HG02763 (cell line): ENCODE measurements around the gene HNRNPF.
A peak's percentile ranks its signal among the peaks of the same experiment; 100 is the strongest.
"Not testable (repeated sequence)": the region's sequence is repeated elsewhere in the genome, so short reads cannot be mapped to it uniquely, and the experiment has no call there.

Source experiments
- ATAC-seq: cut with Tn5 transposase; IDR thresholded peaks from one replicate; pipeline ENCODE4 v1.9.1; 2021; ENCODE audit warnings: mild to moderate bottlenecking, moderate library complexity; ENCODE audit not compliant: unreplicated experiment

HNRNPF gene

DNA sequence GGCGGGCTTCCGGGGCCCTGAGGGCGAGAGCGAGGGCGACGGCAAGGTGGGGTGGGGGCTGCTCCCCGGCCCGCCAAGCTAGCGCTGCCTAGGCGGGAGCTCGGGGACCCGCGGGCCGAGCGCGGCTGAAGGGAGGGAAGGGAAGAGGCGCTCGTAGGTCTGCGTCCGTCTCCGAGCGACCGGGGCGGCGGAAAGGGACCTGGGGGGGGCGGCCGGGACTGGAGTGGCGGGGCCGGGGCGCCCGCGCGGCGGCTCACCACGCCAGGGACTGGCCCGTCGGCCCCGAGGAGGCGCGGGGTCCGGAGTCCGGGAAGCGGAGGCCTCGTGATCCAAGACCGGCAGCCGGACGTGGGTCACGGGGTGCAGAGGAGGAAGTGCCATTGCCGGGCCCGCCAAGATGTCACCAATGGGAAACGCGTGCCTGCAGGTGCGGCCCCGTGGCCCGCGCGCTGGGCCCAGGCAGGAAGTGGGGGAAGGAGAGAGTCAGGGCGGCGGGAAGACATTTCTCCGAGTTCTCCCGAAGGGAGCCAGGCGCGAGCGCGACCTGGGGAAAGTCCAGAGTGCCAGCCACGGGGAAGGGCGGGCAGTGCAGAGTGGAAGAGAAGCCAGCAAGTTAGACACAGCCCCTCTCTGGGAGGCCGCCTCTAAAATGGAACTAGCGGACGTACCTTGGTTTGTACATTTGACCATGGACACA, 11.9 kb downstream of the HNRNPF start:
- ATAC-seq = peak; percentile 83

DNA sequence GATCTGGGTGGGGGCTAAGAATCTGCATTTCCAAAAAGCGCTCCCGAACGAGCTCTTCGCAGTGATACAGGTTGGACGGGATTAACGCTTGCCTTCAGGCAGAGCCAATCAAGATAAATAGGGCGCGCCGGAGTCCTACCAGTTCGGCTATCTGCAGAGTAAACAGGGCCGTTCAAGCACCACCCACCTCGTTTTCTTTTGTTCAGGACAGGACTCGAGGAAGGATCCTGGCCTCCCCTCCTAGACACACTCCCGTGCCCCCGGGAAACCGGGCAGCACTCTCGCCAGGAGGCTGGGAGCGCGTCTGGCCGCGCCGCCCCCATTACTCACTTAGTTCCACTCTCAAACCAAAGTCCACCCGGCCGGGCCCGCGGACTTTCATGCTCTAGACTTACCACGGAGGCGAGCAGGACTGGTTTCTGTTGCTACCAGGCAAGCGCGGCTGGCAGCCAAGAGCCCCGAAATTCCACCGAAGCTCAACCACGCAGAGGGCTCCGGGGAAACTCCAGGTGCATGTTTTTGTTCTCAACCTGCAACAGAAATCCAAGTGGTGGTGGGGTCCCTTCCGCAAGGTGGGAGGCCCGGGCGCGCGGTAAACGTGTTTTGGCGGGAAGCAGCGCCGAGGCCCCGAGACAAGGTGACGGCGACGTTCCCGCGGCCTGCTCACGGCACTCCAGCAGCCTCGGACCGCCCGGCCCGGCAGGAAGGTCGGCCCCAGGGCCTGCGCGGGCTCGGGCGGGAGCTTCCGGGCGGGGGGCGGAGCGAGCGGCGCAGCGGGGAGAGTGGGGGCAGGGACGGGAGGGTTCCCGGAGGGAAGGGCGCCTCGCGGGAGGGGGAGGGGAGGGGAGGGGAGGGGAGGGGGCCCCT, 12.7 kb downstream of the HNRNPF start:
- ATAC-seq = peak; percentile 44

DNA sequence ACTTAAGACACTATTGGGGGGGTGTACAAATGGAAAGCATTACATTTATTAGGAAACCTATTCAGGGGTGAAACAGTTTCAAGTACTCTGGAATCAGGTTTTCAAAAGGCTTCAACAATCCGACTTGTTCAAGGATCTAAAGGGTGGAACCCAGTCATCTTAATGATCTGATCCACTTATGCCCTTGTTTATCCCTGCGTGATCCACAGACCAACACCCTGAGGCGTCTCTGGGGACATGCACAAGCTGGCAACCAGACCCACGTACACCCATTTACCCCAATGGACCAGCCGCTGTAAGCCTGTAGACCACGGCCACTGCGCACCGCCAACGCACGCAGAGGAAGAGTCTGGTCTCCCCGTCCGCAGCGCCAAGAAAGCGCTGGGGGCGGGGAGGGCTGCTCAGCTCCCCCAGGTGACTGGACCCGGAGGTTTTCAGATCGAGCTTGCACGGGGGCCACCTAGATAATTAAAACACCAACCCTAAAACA, 13.4 kb downstream of the HNRNPF start:
- ATAC-seq = no peak

DNA sequence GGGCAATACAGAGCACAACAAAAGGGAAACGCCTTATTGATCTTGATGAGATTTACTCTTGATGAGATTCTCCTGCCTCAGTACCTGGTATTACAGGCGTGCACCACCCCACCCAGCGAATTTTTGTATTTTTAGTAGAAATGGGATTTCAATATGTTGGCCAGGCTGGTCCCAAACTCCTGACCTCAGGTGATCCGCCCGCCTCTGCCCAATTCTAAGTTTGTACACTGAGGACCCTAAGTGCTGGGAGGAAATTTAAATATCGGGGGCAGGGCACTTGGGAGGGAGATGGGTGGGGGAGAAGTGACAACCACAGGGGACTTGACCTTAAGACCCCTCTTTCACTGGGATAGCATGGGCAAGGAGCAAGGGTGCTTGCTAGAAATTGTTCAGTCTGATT, 14.1 kb downstream of the HNRNPF start:
- ATAC-seq = no peak

DNA sequence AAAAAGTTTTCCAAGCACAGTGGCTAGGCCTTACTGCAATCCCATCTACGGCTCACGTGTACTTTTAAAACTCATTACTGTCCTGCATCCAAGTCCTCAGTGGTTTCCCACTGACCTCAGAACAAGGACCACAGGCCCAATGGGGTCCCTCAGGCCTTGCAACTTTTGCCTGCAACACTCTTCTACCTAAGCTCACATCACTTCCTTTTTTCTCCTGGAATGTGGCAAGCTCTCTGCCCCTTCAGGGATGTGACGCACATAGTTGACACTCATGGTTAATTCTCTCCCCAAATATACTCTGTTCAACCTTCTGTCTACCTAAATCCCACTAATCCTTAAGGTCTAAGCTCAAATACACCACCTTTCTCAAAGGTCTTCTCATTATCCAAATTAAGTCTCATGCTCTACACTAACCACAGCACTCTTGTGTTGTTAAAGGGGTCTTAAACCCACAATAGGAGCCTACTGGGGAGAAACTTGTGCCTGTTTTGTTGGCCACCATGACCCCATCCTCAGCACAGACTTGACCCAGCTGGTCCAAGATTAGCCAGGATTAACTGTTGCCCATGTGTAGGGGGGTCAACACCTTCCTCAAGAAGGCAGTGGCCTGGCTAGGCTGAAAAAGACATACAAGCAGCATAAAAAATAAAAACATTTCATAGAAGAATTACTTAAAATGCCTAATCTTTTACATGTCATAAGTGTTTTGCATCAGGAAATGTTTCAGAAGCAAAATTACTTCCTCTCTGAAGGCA, 15.2 kb downstream of the HNRNPF start:
- no peak for ATAC-seq

DNA sequence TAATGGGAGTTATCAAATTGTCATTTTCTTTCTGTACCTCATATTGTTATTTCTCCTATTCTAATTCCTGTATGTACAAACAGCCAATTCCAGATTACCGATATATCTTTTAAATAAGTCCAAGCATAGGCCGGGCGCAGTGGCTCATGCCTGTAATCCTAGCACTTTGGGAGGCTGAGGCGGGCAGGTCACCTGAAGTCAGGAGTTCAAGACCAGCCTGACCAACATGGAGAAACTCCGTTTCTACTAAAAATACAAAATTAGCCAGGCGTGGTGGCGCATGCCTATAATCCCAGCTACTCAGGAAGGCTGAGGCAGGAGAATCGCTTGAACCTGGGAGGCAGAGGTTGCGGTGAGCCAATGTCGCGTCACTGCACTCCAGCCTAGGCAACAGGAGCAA, 15.8 kb downstream of the HNRNPF start:
- not testable (repeated sequence) for ATAC-seq

DNA sequence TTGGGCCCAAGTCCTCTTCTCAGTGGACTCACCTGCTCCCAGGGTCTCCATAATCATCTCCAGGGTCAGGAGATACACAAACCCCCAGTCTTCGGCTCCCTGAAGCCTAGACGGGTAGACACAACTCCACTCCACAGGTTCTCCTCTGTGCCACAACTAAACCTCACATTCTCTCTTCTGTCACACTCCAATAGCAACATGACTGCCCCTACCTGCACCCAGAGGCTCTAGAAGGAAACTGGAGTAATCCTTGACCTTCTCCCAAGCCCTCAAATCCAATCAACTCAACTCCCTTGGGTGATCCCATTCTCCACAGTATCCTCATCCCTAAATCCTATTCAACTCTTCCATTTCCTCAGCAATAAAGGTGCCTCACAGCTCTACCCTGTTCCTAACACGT, 16.2 kb downstream of the HNRNPF start:
- no peak for ATAC-seq

DNA sequence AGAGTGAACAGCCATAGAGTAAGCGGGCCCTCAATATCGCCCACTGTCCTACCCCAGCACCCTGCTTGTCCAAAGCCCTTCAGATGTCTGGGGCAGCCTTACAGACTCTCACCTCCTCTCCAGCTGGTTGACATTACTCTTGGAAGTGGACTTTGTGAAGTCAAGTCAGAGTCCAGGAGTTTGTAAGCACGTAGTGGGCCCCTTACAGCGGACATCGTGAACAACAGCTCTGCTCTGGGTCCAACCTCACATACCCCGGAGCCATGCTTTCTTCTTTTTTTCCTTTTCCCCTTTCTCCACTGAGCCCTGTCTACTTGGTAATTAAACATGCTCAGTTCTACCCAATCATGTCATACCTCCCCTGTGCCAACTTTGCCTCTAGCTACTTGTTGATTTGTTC, 17.5 kb downstream of the HNRNPF start:
- no peak for ATAC-seq

DNA sequence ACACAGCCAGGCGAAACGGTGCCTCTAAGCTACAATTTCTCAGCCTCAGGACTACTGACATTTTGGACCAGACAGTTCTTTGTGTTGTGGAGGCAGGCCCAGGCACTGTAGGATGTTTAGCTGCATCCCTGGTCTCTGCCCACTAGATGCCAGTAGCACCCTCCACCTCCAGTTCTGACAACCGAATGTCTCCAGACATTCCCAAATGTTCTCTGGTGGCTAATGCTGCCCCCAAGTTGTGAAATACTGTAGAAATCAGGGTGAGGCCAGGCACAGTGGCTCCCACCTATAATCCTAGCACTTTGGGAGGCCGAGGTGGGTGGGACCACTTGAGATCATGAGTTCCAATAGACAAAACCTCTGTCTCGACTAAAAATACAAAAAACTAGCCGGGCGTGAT, 18.2 kb downstream of the HNRNPF start:
- ATAC-seq = no peak

DNA sequence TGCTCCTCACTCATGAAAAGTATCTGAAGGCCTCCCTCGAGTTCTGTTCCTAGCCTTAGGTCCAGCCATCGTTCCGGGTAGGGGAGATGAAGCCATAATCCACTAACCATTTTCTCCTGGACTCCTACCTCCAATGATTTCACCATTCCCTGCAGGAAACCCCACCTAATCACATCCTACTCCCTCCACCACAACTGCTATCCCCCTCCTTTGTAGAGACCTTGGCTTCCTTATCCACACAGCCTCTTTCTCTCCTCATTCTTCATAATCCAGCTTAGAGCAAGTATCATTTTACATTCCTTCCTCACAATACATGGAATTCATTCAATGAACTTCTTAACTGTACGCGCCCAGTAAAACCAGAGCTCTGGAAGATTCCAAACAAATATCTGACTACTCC, 18.7 kb downstream of the HNRNPF start:
- no peak for ATAC-seq

DNA sequence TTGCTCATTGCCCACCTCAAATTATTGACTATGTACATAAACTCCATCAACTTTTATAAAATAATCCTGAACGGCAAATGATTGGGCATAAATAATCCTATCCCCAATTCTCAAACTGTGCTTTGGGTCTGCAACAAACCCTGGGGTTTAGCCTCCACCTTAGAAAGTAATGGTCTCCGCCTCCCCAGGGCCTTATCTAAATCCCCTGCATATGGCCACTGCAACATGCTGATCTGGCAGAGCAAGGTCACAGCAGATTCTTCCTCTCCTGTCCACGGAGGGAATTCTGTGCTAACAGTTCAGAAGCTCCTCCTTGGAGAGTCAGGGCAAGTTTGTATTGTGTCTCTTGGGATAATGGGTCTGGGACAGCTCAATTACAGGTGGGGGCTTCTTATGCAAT, 19.1 kb downstream of the HNRNPF start:
- no peak for ATAC-seq

DNA sequence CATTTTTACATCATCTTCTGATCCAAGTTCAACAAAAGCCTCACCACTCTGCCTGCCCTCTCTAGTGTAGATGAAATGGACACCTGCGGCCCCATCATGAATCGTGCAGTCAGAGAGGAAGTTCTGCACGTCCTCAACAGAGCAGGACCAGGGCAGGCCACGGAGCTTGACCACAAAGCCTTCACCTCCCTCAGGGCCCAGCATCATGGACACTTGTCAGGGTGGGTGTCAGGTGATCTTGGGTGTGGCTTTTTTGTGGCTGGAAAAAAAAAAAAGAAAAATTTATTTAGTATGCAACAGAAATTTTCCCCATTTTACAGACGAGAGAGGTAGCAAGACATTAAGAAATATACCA, 21.3 kb downstream of the HNRNPF start:
- no peak for ATAC-seq

DNA sequence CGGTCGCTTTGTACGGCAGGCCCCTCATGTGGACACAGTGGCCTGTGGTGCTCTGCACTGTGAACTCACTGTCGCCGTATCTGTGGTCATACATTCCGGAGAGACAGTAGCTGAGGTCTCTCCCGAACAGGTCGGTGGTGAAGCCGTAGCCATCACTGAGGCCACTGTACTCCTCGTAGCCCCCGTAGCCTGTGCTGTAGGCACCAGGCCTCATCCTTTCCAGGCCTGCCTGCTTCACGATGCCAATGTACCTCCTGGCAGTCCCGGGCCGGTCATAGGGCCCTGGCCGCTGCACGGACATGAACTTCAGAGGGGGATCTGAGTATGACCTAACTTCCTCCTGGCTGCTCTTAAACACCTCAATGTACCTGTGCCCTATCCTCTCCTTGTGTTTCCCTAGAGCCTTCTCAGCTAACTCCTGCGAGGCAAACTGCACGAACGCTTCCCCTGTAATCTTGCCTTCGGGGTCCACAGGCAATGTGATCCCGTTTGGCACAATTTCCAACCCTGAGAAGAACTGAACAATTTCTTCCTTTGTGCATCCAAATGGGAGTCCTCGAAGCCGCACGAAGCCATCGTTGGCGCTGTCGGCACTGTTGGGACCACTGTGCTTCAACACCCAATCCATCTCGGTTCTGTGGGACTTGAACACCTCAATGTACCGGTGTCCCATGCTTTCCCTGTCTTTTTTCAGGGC, 21.9 kb downstream of the HNRNPF start:
- no peak for ATAC-seq

DNA sequence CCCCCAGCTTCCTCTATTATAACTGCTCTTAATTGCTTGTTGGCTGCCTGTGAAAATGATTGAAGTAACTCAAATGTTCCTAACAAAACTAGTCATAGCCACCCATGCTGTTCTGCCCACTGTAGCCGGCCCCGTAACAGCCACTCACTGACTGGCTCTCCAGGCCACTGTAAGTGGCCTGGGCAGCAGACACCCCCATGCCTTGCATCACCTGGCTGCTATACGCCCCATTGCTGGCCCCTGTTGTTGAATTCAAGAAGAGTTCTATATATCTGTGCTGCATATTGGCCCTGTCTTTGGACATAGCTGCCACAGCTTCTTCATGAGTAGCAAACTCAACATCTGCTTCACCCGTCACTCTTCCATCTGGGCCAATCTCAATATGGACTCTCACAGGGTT, 22.4 kb downstream of the HNRNPF start:
- ATAC-seq = no peak

DNA sequence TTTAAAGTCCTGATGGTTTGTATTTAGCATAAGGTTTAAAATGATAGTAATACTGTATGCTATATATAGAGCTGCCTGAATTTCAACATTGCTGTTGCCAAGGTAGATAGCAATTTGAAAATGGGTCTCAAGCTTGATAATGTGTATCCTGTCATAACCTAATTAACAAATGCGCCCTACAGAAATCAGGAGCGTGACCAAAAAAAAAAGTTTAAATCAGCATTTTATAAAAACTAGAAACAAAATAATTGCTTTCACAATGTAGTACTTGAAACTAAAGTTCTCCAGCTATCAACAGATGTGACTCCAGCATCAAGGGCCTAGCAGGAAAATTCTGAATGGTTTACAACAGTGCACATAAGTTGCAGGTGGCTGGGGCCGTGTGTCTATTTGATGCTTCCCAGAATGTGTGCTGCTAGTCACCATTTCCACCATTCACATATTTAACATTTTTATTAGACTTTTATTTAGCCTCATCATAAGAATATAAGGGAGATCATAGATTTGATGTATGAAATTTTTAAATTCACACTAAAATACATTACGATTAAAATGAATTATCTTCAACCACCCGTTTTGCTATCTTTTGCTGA, 23.5 kb downstream of the HNRNPF start:
- no peak for ATAC-seq

DNA sequence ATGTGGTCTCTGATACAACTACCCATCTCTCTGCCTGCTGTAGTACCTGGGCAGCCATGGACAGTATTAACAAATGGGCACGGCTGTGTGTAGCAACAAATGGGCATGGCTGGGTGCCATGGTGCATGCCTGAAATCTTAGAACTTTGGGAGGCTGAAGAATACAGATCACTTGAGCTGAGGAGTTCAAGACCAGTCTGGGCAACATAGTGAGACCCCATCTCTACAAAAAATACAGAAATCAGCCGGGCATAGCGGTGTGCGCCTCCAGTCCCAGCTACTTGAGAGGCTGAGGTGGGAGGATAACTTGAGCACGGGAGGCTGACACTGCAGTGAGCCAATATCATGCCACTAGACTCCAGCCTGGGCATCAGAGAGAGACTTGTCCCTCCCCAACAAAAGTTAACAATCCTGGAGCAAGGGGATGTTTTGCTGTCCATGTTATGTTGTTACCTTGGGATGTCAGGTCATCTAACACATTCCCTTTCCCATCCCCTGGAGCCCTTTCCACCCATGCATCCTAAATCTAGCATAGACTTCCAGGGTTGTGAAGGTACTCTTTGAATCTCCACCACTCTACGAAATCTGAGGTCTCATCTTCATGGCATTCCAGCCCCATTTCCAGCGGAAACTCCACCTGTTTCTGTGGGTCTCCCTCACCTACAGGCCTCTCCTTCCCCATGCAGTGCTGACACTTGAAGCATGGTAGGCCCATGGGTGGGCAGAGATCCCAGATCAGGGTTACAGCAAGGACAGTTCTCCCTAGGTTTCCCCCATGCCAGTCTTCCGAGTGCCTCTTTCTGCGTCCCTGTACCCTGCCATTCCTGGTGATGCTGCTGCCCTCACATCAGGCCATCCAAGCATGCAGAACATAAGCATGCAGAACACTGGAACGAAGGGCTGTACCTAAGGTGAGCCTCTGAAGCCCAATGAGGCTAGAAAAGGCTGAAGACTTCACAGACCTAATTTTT, 24.4 kb downstream of the HNRNPF start:
- ATAC-seq = no peak

DNA sequence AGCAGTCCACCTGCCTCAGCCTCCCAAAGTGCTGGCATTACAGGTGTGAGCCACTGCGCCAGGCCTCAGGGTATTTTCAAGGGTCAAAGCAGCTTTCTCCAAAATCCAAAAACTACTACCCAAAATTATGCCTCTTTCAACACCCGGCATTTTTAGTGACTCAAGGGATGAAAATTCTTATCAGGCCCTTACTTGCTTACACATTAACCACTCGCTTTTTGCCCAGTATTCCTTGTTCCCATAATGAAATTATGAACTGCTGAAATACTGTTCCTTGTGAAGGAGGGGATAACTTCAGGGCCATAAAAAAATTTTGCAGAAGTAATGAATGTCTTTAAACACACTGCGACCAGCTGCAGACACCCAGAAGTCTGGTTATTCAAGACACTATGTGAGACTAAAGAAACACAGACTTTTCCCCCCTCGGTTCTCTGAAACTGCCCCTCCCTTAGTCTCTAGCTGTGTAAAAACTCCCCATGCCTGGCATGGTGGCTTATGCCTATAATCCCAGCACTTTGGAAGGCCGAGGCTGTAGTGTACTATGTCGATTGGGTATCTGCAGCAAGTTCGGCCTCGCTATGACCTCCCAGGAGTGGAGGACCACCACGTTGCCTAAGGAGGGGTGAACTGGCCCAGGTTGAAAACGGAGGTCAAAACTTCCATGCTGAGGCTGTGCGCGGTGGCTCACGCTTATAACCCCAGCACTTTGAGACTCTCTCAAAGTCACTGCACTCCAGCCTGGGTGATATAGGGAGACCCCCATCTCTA, 25.6 kb downstream of the HNRNPF start:
- no peak for ATAC-seq

DNA sequence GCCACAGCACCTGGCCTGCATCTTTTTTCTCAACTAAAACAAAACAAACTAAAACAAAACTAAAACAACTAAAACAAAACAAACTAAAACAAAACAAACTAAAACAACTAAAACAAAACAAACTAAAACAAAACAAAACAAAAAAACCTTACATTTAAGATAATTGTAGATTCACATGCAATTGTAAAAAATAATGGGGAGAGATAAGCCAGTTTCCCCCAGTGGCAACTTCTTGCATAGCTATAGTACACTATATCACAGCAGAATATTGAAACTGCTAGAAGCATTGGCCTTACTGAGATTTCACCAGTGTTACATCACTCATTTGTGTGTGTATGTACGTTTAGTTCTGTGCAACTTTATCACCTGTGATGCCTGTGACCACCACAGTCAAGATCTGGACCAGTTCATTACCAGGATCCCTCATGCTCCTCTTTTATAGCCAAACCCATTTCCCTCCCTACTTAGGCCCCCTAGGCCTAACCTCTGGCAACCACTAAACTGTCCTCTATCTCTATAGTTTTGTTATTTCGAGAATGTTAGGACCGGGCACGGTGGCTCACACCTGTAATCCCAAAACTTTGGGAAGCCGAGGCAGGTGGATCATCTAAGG, 28.3 kb downstream of the HNRNPF start:
- no peak for ATAC-seq
